Esophagus squamous epithelium (tissue), 5 donors: ENCODE data around the gene NUCB2. TPM values are rescaled to one million over a fixed set of nuclear protein-coding genes. Genes with fewer than 3 reads are reported as not detected.
A peak's percentile ranks its signal among the peaks of the same experiment; 100 is the strongest.

Source experiments
- DNase-seq: peaks from one replicate; lab custom pipeline; 2025; lab: John Stamatoyannopoulos, UW
- H3K27ac ChIP-seq, 4 donors: fragments of 200-600 bp; sonication (generic); one replicate each; pipeline ENCODE4 v1.5.1; 2016 to 2019; ENCODE audit warnings: mild to moderate bottlenecking in 1 of 4
- H3K27me3 ChIP-seq, 4 donors: fragments of 200-600 bp; sonication (generic); 1 replicate in 3 of 4; 2 replicates in 1 of 4; pipeline versions ENCODE4 v1.5.1 to v1.6.0; 2017 to 2021; ENCODE audit warnings: antibody characterized with exemption in 1 of 4
- H3K36me3 ChIP-seq, 3 donors: fragments of 200-600 bp; sonication (generic); one replicate each; pipeline ENCODE4 v1.5.1; 2016 to 2019
- H3K4me1 ChIP-seq, 3 donors: fragments of 200-600 bp; sonication (generic); one replicate each; pipeline ENCODE4 v1.5.1; 2017 to 2019
- H3K4me3 ChIP-seq, 4 donors: fragments of 200-600 bp; sonication (generic); 1 replicate in 3 of 4; 2 replicates in 1 of 4; pipeline ENCODE4 v1.5.1; 2016 to 2019; ENCODE audit warnings: mild to moderate bottlenecking in 2 of 4, moderate library complexity in 1 of 4
- H3K9me3 ChIP-seq, 3 donors: fragments of 200-600 bp; sonication (generic); one replicate each; pipeline ENCODE4 v1.5.1; 2016 to 2019
- CTCF ChIP-seq, 6 experiments: fragments of 450-650 bp in 4 of 6; fragments of 200-600 bp in 2 of 6; sonication (generic) in 2 of 6; IDR thresholded peaks; one replicate each; pipeline ENCODE4 v1.5.1; 2016 to 2019; ENCODE audit warnings: antibody characterized with exemption in 6 of 6, mild to moderate bottlenecking in 4 of 6, moderate library complexity in 4 of 6
- POLR2A ChIP-seq, 4 donors: fragments of 450-650 bp; IDR thresholded peaks; one replicate each; pipeline ENCODE4 v1.6.1; 2017; ENCODE audit warnings: antibody characterized with exemption in 4 of 4, mild to moderate bottlenecking in 4 of 4, moderate library complexity in 3 of 4
- WGBS, 2 donors: methylation state at CpG; one replicate each; pipeline ENCODE4 v1.1.5; 2018; 5-methylcytosine and 5-hydroxymethylcytosine counted together
- intact Hi-C: fragments of 100-400 bp; cut with DNase I; formaldehyde crosslinking; loops from one replicate; pipeline ENCODE4 v1.15.0; 2022
- total RNA-seq, 4 donors: library from RNA; depleted of rRNA; stranded (reverse); fragments of >200 nt; gene quantifications; one replicate each; pipeline ENCODE4 v1.1.0, GENCODE V29; 2016
- donor health status: DM: yes; HTN: yes; CAD: no.

NUCB2 gene
- total RNA-seq, 4 donors from 2014 or later = 69.4 to 152 (median 82.2) TPM

- TF ChIP-seq CTCF (IDR thresholded peaks at IDR 0.05) (no peak), POLR2A (IDR thresholded peaks at IDR 0.05) (no peak)
- H3K4me1 ChIP-seq = peaks cover 0 to 8% (median 0%) of the 10 kb centered on the region in 3 donors
- 53 to 80% methylated on average over 1 to 3 of the region's 3 CpGs for WGBS, 2 donors
- peaks cover 0 to 75% (median 7%) of the 10 kb centered on the region in 3 donors for H3K36me3 ChIP-seq
- intact Hi-C loops = no loop called here
- H3K27ac ChIP-seq = no peak overlapping the region
- H3K4me3 ChIP-seq = peak overlapping the region in 1 of 4 donors; percentile 4
- peaks cover 6 to 60% (median 52%) of the 10 kb centered on the region in 3 donors for H3K9me3 ChIP-seq
- no peak for DNase-seq
- H3K27me3 ChIP-seq = no peaks in the 10 kb centered on the region
Observed at GRCh38 chr11:17371614-17372013, 95.1 kb downstream of the NUCB2 start.

- intact Hi-C loops = no loop called here
- DNase-seq = no peak
- TF ChIP-seq POLR2A (IDR thresholded peaks at IDR 0.05) (no peak), CTCF (IDR thresholded peaks at IDR 0.05) (no peak)
- H3K4me1 ChIP-seq = peaks cover 0 to 33% (median 3%) of the 10 kb centered on the region in 3 donors
- no peak overlapping the region for H3K4me3 ChIP-seq
- WGBS, 2 donors = 78 to 88% methylated on average over 5 of the region's 5 CpGs
- peak overlapping the region in 1 of 4 donors; percentile 20 for H3K27ac ChIP-seq
- H3K27me3 ChIP-seq = no peaks in the 10 kb centered on the region
- peaks cover 6 to 37% (median 33%) of the 10 kb centered on the region in 3 donors for H3K9me3 ChIP-seq
- peaks cover 0 to 38% (median 0%) of the 10 kb centered on the region in 3 donors for H3K36me3 ChIP-seq
Observed at GRCh38 chr11:17375547-17375946, 99.0 kb downstream of the NUCB2 start.

GRCh38 chr11:17376493-17376892, 100.0 kb downstream of the NUCB2 start:
- intact Hi-C loops = no loop called here
- WGBS, 2 donors = 45 to 54% methylated on average over 3 of the region's 3 CpGs
- Histone ChIP-seq H3K4me1 (peaks cover 0 to 33% (median 3%) of the 10 kb centered on the region in 3 donors), H3K27me3 (no peaks in the 10 kb centered on the region), H3K4me3 (no peak overlapping the region), H3K36me3 (peaks cover 0 to 29% (median 0%) of the 10 kb centered on the region in 3 donors), H3K9me3 (peaks cover 6 to 28% (median 24%) of the 10 kb centered on the region in 3 donors), H3K27ac (no peak overlapping the region)
- no peak for DNase-seq
- TF ChIP-seq POLR2A (IDR thresholded peaks at IDR 0.05) (no peak), CTCF (IDR thresholded peaks at IDR 0.05) (no peak)

GRCh38 chr11:17378655-17379054, 102.1 kb downstream of the NUCB2 start:
- peak overlapping the region; percentile 41 to 72 (median 62) for H3K27ac ChIP-seq
- no peak overlapping the region for H3K4me3 ChIP-seq
- H3K4me1 ChIP-seq = peaks cover 0 to 37% (median 3%) of the 10 kb centered on the region in 3 donors
- intact Hi-C loops = no loop called here
- no peaks in the 10 kb centered on the region for H3K27me3 ChIP-seq
- no peak for DNase-seq
- WGBS, 2 donors = 30 to 52% methylated on average over 2 of the region's 2 CpGs
- TF ChIP-seq POLR2A (IDR thresholded peaks at IDR 0.05) (no peak), CTCF (IDR thresholded peaks at IDR 0.05) (no peak)
- H3K9me3 ChIP-seq = peaks cover 0 to 6% (median 3%) of the 10 kb centered on the region in 3 donors
- H3K36me3 ChIP-seq = peaks cover 0 to 7% (median 0%) of the 10 kb centered on the region in 3 donors

GRCh38 chr11:17379383-17380180, 103.0 kb downstream of the NUCB2 start:
- Histone ChIP-seq H3K9me3 (no peaks in the 10 kb centered on the region), H3K36me3 (no peaks in the 10 kb centered on the region), H3K4me1 (peaks cover 0 to 39% (median 3%) of the 10 kb centered on the region in 3 donors), H3K4me3 (no peak overlapping the region), H3K27me3 (no peaks in the 10 kb centered on the region), H3K27ac (peak overlapping the region in 3 of 4 donors; percentile 41 to 72 (median 66))
- TF ChIP-seq CTCF (IDR thresholded peaks at IDR 0.05) (no peak), POLR2A (IDR thresholded peaks at IDR 0.05) (no peak)
- intact Hi-C loops = no loop called here
- WGBS, 2 donors = 73 to 76% methylated on average over 6 to 7 of the region's 7 CpGs
- DNase-seq = no peak
